BLaER1 (cell line): ENCODE measurements around the gene BRCA1.
"Not testable (repeated sequence)": the region's sequence is repeated elsewhere in the genome, so short reads cannot be mapped to it uniquely, and the experiment has no call there.

Experiments used
- H3K27ac ChIP-seq: shearing (Covaris generic); formaldehyde crosslinking; 2 replicates; pipeline ENCODE4 v1.8.1; 2022
- H3K27me3 ChIP-seq: shearing (Covaris generic); formaldehyde crosslinking; 2 replicates; pipeline ENCODE4 v1.8.1; 2022
- H3K36me3 ChIP-seq: shearing (Covaris generic); formaldehyde crosslinking; 2 replicates; pipeline ENCODE4 v1.8.1; 2022
- H3K4me1 ChIP-seq: shearing (Covaris generic); formaldehyde crosslinking; 2 replicates; pipeline ENCODE4 v1.8.1; 2022
- H3K4me2 ChIP-seq: shearing (Covaris generic); formaldehyde crosslinking; 2 replicates; pipeline ENCODE4 v1.8.1; 2022
- H3K4me3 ChIP-seq: shearing (Covaris generic); formaldehyde crosslinking; 2 replicates; pipeline ENCODE4 v1.8.1; 2022
- H3K9ac ChIP-seq: shearing (Covaris generic); formaldehyde crosslinking; 2 replicates; pipeline ENCODE4 v1.8.1; 2022
- H3K9me3 ChIP-seq: shearing (Covaris generic); formaldehyde crosslinking; 2 replicates; pipeline ENCODE4 v1.8.1; 2022
- H4K20me1 ChIP-seq: shearing (Covaris generic); formaldehyde crosslinking; 2 replicates; pipeline ENCODE4 v1.8.1; 2022
- Cebpa-rat ChIP-seq: shearing (Covaris generic); IDR thresholded peaks from 2 replicates; pipeline ENCODE4 v1.8.1; 2022

The BRCA1 gene

GRCh38 chr17:43125133-43125966 is at the start of gene BRCA1:
BRCA1 (minus strand) TSS chr17:43125364; CDS start chr17:43124096, 1,268 bp downstream.
- H3K27ac ChIP-seq: peak within 1 kb of the TSS; percentile 78
- H3K27me3 ChIP-seq: no peaks in the 10 kb centered on the region
- peak within 1 kb of the TSS; percentile 85 for H3K9ac ChIP-seq
- peaks cover 38% of the 10 kb centered on the region for H3K36me3 ChIP-seq
- TF ChIP-seq Cebpa-rat: peak; percentile 66
- no peaks in the 10 kb centered on the region for H4K20me1 ChIP-seq
- peak within 1 kb of the TSS; percentile 88 for H3K4me2 ChIP-seq
- H3K4me1 ChIP-seq: peaks cover 44% of the 10 kb centered on the region
- H3K4me3 ChIP-seq: peak within 1 kb of the TSS; percentile 84
- peaks cover 7% of the 10 kb centered on the region; the same call in 1 of the 2 replicates for H3K9me3 ChIP-seq

DNA sequence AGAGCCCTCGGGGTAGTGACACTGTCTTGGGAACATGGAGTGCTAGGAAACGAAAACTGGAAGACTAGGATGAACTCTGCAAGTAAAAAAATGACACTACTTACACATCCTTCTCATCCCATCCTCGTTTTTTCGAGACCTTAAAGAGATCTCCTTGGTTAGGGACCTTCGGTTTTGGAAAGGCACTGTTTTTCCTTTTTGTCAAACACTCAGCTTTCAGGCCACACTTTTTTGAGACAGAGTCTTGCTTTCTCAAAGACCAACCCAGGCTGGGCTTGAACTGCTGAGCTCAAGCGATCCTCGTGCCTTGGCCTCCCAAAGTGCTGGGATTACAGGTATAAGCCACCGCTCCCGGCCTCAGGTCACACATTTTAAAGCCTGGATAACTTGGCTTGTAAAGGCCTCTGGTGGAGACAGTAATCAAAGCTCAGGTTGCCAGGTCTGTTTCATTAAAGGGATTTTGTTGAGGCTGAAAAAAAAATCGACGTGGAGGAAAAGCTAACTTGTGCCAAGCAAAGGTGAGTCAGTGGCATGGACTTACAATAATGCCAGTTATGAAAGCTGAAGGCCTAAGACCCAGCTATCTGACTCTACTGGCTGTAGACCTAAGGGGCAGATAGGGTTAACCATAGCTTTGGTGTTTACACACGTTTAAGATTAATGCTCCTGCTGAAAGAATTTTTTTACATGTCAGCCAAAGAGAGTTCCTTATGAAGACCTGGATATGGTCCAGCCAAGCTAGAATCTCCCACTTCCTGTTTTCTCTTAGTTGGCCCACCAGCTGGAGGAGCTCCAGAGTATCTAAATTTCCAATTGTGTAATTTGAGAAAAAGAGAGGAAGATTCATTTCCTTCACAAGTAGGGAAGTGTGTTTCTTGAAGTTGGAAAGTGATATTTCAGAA is 46.7 kb upstream of the BRCA1 start:
- peak overlapping the region; percentile 97 for H3K4me2 ChIP-seq
- peaks cover 7% of the 10 kb centered on the region; the same call in 1 of the 2 replicates for H4K20me1 ChIP-seq
- no peak for TF ChIP-seq Cebpa-rat
- peak overlapping the region; percentile 83 for H3K4me3 ChIP-seq
- H3K27ac ChIP-seq: peak overlapping the region; percentile 93
- H3K36me3 ChIP-seq: peaks cover 18% of the 10 kb centered on the region
- H3K9me3 ChIP-seq: no peaks in the 10 kb centered on the region
- peaks cover 30% of the 10 kb centered on the region for H3K4me1 ChIP-seq
- no peaks in the 10 kb centered on the region for H3K27me3 ChIP-seq
- H3K9ac ChIP-seq: peak overlapping the region; percentile 88

DNA sequence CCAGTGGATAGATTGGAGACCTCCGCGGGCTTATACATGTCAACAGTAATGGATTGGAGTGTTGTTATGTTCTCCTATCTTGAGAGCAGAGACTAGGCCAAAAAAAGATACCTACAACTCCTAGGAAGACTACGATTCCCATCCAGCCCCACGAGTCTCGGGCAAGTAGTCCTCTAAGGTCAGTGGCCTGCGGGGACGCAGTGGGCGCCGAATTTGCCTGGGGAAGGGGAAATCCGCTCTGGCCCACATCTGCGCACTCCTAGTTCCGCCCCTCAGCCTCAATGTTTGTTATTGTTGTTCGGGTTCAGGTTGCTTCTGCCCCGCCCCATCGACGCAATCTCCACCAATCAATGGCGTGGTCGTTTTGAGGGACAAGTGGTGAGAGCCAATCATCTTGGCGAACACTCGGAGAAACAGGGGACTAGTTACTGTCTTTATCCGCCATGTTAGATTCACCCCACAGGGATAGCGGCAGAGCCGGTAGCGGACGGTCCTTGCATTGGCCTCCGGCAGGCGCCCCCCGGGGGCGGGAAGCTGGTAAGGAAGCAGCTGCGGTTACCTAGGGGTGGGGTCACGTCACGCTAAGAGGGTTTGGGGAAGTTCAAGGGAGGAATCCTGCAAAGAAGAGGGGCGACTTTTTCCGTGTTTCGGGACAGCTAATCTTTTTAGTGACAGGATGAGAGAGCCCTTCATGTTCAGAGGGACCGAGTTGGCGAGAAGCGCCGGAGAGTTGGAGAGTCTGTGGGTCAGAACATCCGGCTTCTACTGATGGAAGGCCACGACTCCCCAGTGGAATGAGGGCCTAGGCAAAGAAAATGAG is 45.8 kb upstream of the BRCA1 start, which contains the start of gene NBR1:
NBR1 (plus strand) TSS at position 449 of the 820 bp plus-strand sequence. CDS start 4,586 bp downstream, outside the sequence.
- H3K9me3 ChIP-seq: no peaks in the 10 kb centered on the region
- peaks cover 17% of the 10 kb centered on the region for H3K36me3 ChIP-seq
- peaks cover 30% of the 10 kb centered on the region for H3K4me1 ChIP-seq
- no peaks in the 10 kb centered on the region for H3K27me3 ChIP-seq
- no peak for TF ChIP-seq Cebpa-rat
- H4K20me1 ChIP-seq: peaks cover 7% of the 10 kb centered on the region; the same call in 1 of the 2 replicates
- peak within 1 kb of the TSS; percentile 93 for H3K27ac ChIP-seq
- peak within 1 kb of the TSS; percentile 83 for H3K4me3 ChIP-seq
- peak within 1 kb of the TSS; percentile 88 for H3K9ac ChIP-seq
- H3K4me2 ChIP-seq: peak within 1 kb of the TSS; percentile 97

GRCh38 chr17:43170140-43170765 is 45.1 kb upstream of the BRCA1 start:
- Histone ChIP-seq H3K9me3 (no peaks in the 10 kb centered on the region), H3K4me3 (peak overlapping the region; percentile 83), H3K36me3 (peaks cover 16% of the 10 kb centered on the region), H3K9ac (peak overlapping the region; percentile 88), H4K20me1 (peaks cover 7% of the 10 kb centered on the region; the same call in 1 of the 2 replicates), H3K4me1 (peaks cover 30% of the 10 kb centered on the region), H3K27ac (peak overlapping the region; percentile 93), H3K4me2 (peak overlapping the region; percentile 97), H3K27me3 (no peaks in the 10 kb centered on the region)
- TF ChIP-seq Cebpa-rat: no peak

DNA sequence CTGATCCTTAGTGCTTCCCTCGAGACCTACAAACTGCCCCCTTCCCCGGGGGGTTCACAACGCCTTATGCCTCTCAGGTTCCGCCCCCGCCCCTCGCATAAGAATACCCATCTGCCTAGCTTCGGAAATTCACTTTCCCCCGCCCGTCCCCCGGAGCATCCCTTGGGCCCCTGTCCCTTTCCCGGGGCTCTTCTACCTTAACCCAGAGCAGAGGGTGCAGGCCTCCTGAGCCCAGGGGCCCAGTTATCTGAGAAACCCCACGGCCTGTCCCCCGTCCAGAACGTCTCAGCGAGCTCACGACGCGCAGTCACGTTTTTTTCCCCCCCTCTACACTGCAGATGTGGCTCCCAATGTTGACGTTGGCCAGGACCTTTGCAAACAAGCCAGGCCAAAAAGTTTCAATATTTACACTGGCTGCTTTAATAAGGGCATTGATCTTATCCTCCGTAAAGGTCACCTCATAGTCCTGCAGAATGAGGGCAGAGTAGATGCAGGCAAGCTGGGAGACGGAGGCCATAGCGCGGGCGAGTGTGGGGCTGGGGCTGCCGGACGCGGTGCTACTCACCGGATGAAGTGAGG is 44.5 kb upstream of the BRCA1 start:
- H3K36me3 ChIP-seq: peaks cover 16% of the 10 kb centered on the region
- peak overlapping the region; percentile 93 for H3K27ac ChIP-seq
- peaks cover 7% of the 10 kb centered on the region; the same call in 1 of the 2 replicates for H4K20me1 ChIP-seq
- H3K4me3 ChIP-seq: peak overlapping the region; percentile 83
- no peak for TF ChIP-seq Cebpa-rat
- H3K9me3 ChIP-seq: no peaks in the 10 kb centered on the region
- peak overlapping the region; percentile 97 for H3K4me2 ChIP-seq
- peaks cover 30% of the 10 kb centered on the region for H3K4me1 ChIP-seq
- peak overlapping the region; percentile 88 for H3K9ac ChIP-seq
- H3K27me3 ChIP-seq: no peaks in the 10 kb centered on the region

- H3K4me1 ChIP-seq: peaks cover 10% of the 10 kb centered on the region
- not testable (repeated sequence) for H3K4me2 ChIP-seq, H3K27ac ChIP-seq, H3K9me3 ChIP-seq, H3K4me3 ChIP-seq, H3K9ac ChIP-seq, H3K27me3 ChIP-seq, H4K20me1 ChIP-seq
- H3K36me3 ChIP-seq: peaks cover 37% of the 10 kb centered on the region
Measured at GRCh38 chr17:43165971-43166370, 40.8 kb upstream of the BRCA1 start.

DNA sequence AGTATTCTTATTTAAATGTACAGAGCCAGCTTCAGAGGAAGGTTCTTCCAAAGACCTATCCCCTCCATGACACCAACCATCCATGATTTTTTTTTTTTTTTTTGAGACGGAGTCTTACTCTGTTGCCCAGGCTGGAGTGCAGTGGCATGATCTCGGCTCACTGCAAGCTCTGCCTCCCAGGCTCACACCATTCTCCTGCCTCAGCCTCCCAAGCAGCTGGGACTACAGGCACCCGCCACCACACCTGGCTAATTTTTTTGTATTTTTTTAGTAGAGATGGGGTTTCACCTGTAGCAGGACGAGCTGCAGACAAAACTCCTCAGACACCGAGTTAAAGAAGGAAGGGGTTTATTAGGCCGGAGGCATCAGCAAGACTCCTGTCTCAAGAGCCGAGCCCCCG is 34.8 kb upstream of the BRCA1 start:
- H3K9me3 ChIP-seq, H3K27me3 ChIP-seq, H3K9ac ChIP-seq, H3K4me1 ChIP-seq, H3K4me3 ChIP-seq, H3K27ac ChIP-seq, H4K20me1 ChIP-seq, H3K4me2 ChIP-seq: not testable (repeated sequence)
- H3K36me3 ChIP-seq: peaks cover 48% of the 10 kb centered on the region

GRCh38 chr17:43159232-43159631 is 34.1 kb upstream of the BRCA1 start:
- not testable (repeated sequence) for H3K27ac ChIP-seq, H3K4me2 ChIP-seq, H3K9me3 ChIP-seq, H3K27me3 ChIP-seq, H3K9ac ChIP-seq, H4K20me1 ChIP-seq, H3K4me3 ChIP-seq, H3K4me1 ChIP-seq
- peaks cover 47% of the 10 kb centered on the region for H3K36me3 ChIP-seq

DNA sequence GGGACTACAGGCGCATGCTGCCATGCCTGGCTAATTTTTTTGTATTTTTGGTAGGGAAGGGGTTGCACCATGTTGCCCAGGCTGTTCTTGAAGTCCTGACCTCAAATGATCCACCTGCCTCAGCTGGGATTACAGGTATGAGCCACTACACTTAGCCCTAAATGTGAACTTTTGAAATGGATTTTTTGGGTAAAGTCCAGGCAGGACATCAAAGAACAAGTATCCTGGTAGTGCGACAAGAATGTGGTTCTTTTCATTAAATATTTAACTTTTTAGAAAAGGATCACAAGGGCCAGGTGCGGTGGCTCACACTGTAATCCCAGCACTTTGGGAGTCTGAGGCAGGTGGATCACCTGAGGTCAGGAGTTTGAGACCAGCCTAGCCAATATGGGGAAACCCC is 30.5 kb upstream of the BRCA1 start:
- Histone ChIP-seq H3K27me3 (no peaks in the 10 kb centered on the region), H3K9me3 (peaks cover 23% of the 10 kb centered on the region), H3K27ac (no peak overlapping the region), H4K20me1 (no peaks in the 10 kb centered on the region), H3K36me3 (peaks cover 61% of the 10 kb centered on the region), H3K4me2 (no peak overlapping the region), H3K9ac (no peak overlapping the region), H3K4me3 (no peak overlapping the region), H3K4me1 (no peaks in the 10 kb centered on the region)
- TF ChIP-seq Cebpa-rat: no peak

DNA sequence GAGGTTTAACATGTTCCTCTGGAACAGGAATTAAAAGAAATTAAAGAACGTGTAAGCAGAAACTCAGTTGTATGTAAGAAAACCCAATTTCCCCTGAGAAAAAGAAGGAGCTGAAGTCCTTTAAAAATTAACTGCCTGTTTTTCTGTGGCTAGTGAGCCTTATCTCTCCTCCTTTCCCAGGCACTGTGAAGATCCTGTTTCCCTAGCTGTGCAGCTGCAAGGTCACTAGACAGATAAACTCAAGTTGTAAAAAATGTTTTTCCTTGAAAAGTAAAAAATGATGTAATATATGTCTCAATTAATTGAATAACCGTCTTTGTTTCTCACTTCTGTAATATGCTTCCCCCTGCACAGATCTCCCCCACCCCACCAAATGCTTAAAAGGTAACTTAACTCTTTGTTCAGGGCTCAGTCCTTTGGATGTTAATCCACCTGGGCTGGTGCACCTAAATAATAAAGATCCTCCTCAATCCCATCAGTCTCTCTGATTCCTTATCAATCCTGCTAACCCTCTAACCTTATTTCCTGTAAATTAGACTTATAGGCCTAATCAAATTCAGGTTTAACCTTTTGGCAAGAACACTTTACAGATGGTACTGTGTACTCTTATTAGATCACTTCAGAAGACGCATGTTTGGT is 28.2 kb upstream of the BRCA1 start:
- H4K20me1 ChIP-seq, H3K4me2 ChIP-seq, H3K9ac ChIP-seq, H3K4me1 ChIP-seq, H3K27me3 ChIP-seq, H3K4me3 ChIP-seq, H3K27ac ChIP-seq: not testable (repeated sequence)
- H3K36me3 ChIP-seq: peaks cover 60% of the 10 kb centered on the region
- peaks cover 23% of the 10 kb centered on the region for H3K9me3 ChIP-seq
